ENCODE measurements around the gene NFKB2.

The NFKB2 gene

GRCh38 chr10:102394801-102395399, 605 bp upstream of the NFKB2 start:
- no peak for DNase-seq (ENCODE audit: low read depth in 2 of 2)

- DNase-seq (ENCODE audit: low read depth in 2 of 2), result no peak
Measured at GRCh38 chr10:102396317-102396650, 779 bp downstream of the NFKB2 start.

- DNase-seq (ENCODE audit: low read depth in 2 of 2), result no peak
Measured at GRCh38 chr10:102396730-102397151, 1.2 kb downstream of the NFKB2 start.

- DNase-seq (ENCODE audit: low read depth in 2 of 2), result no peak
Measured at GRCh38 chr10:102397222-102398171, 2.0 kb downstream of the NFKB2 start.

- no peak for DNase-seq (ENCODE audit: low read depth in 2 of 2)
Measured at GRCh38 chr10:102398172-102399020, 2.9 kb downstream of the NFKB2 start.

- peak; percentile 56 to 59 for DNase-seq (ENCODE audit: low read depth in 2 of 2)
Measured at GRCh38 chr10:102399217-102400021, 3.9 kb downstream of the NFKB2 start.

- no peak for DNase-seq (ENCODE audit: low read depth in 2 of 2)
Measured at GRCh38 chr10:102400076-102400475, 4.6 kb downstream of the NFKB2 start.

GRCh38 chr10:102400598-102401341, 5.3 kb downstream of the NFKB2 start:
- no peak for DNase-seq (ENCODE audit: low read depth in 2 of 2)

- no peak for DNase-seq (ENCODE audit: low read depth in 2 of 2)
Measured at GRCh38 chr10:102401342-102401654, 5.8 kb downstream of the NFKB2 start.

GRCh38 chr10:102401735-102402511, 6.4 kb downstream of the NFKB2 start:
- no peak for DNase-seq (ENCODE audit: low read depth in 2 of 2)

GRCh38 chr10:102402512-102402896, 7.0 kb downstream of the NFKB2 start:
- DNase-seq (ENCODE audit: low read depth in 2 of 2), result no peak

- no peak for DNase-seq (ENCODE audit: low read depth in 2 of 2)
Measured at GRCh38 chr10:102403115-102403514, 7.6 kb downstream of the NFKB2 start.

GRCh38 chr10:102404361-102405107, 9.0 kb downstream of the NFKB2 start:
- no peak for DNase-seq (ENCODE audit: low read depth in 2 of 2)

GRCh38 chr10:102405108-102405571, 9.6 kb downstream of the NFKB2 start:
- DNase-seq (ENCODE audit: low read depth in 2 of 2), result no peak

- no peak for DNase-seq (ENCODE audit: low read depth in 2 of 2)
Measured at GRCh38 chr10:102405632-102406031, 10.1 kb downstream of the NFKB2 start.

- DNase-seq (ENCODE audit: low read depth in 2 of 2), result no peak
Measured at GRCh38 chr10:102406815-102407214, 11.3 kb downstream of the NFKB2 start.

GRCh38 chr10:102407425-102408130, 12.1 kb downstream of the NFKB2 start:
- no peak for DNase-seq (ENCODE audit: low read depth in 2 of 2)

GRCh38 chr10:102408131-102408727, 12.7 kb downstream of the NFKB2 start:
- DNase-seq (ENCODE audit: low read depth in 2 of 2), result no peak
